UCSD-AML1 (cell line): ENCODE data around the gene CDK2AP2.
"Not testable (repeated sequence)": the region's sequence is repeated elsewhere in the genome, so short reads cannot be mapped to it uniquely, and the experiment has no call there.

Source experiments
- DNase-seq: peaks from one replicate; lab custom pipeline; 2025; ENCODE audit not compliant: unreplicated experiment; lab: John Stamatoyannopoulos, UW

CDK2AP2 gene

GRCh38 chr11:67468056-67468455 lies 39.9 kb downstream of the CDK2AP2 start:
- DNase-seq: no peak

GRCh38 chr11:67466962-67467771 lies 40.8 kb downstream of the CDK2AP2 start:
- DNase-seq: no peak

- DNase-seq: no peak
Observed at GRCh38 chr11:67466367-67466766, 41.6 kb downstream of the CDK2AP2 start.

- DNase-seq: not testable (repeated sequence)
Observed at GRCh38 chr11:67465530-67465929, 42.4 kb downstream of the CDK2AP2 start.

GRCh38 chr11:67465189-67465510 lies 42.8 kb downstream of the CDK2AP2 start:
- no peak for DNase-seq

- peak; percentile 90 for DNase-seq
Observed at GRCh38 chr11:67464411-67465188, 43.4 kb downstream of the CDK2AP2 start.

GRCh38 chr11:67463680-67464410 lies 44.1 kb downstream of the CDK2AP2 start:
- DNase-seq: no peak

- DNase-seq: no peak
Observed at GRCh38 chr11:67463186-67463585, 44.8 kb downstream of the CDK2AP2 start.

GRCh38 chr11:67458266-67458665 lies 49.7 kb downstream of the CDK2AP2 start:
- DNase-seq: no peak

GRCh38 chr11:67457453-67457852 lies 50.5 kb downstream of the CDK2AP2 start:
- no peak for DNase-seq
